Lung (tissue), 12 donors: ENCODE data around the gene DOCK1. TPM values are rescaled to one million over a fixed set of nuclear protein-coding genes. Genes with fewer than 3 reads are reported as not detected.
A peak's percentile ranks its signal among the peaks of the same experiment; 100 is the strongest.

ENCODE experiments used
- ATAC-seq: fragments of 200-7000 bp; cut with Tn5 transposase; one replicate; pipeline ENCODE4 v1.9.1; 2020; ENCODE audit warnings: moderate number of reproducible peaks; ENCODE audit not compliant: insufficient read depth, low FRiP score
- DNase-seq, 3 donors: peaks; one replicate each; pipeline ENCODE4 v3.0.0-alpha.2; 2013 to 2017
- H3K27ac ChIP-seq, 2 donors: one replicate each; pipeline ENCODE4 v1.5.1; 2013; ENCODE audit warnings: mild to moderate bottlenecking in 2 of 2, moderate library complexity in 2 of 2, control low read depth in 1 of 2, inconsistent platforms in 1 of 2, low read depth in 1 of 2, low read length in 1 of 2
- H3K27me3 ChIP-seq, 3 donors: one replicate each; pipeline ENCODE4 v1.5.1; 2013; ENCODE audit warnings: low read length in 2 of 3; ENCODE audit not compliant: control insufficient read depth in 3 of 3, insufficient read depth in 3 of 3
- H3K36me3 ChIP-seq, 4 donors: one replicate each; pipeline ENCODE4 v1.5.1; 2013; ENCODE audit warnings: low read length in 4 of 4, mild to moderate bottlenecking in 1 of 4, moderate library complexity in 1 of 4; ENCODE audit not compliant: control insufficient read depth in 4 of 4, insufficient read depth in 4 of 4
- H3K4me1 ChIP-seq, 5 donors: one replicate each; pipeline ENCODE4 v1.5.1; 2013; ENCODE audit warnings: low read length in 5 of 5, mild to moderate bottlenecking in 2 of 5, moderate library complexity in 1 of 5; ENCODE audit not compliant: control insufficient read depth in 5 of 5, insufficient read depth in 5 of 5
- H3K4me3 ChIP-seq: one replicate; pipeline ENCODE4 v1.5.1; 2013; ENCODE audit warnings: mild to moderate bottlenecking, control low read depth, moderate library complexity
- H3K9ac ChIP-seq, 2 donors: one replicate each; pipeline ENCODE4 v1.5.1; 2013; ENCODE audit warnings: low read length in 2 of 2, control low read depth in 1 of 2; ENCODE audit not compliant: insufficient read depth in 1 of 2
- H3K9me3 ChIP-seq, 4 donors: one replicate each; pipeline ENCODE4 v1.5.1; 2013; ENCODE audit warnings: low read length in 3 of 4, mild to moderate bottlenecking in 1 of 4, moderate library complexity in 1 of 4; ENCODE audit not compliant: control insufficient read depth in 4 of 4, insufficient read depth in 3 of 4
- CTCF ChIP-seq: IDR thresholded peaks from 2 replicates; pipeline ENCODE4 v1.5.1; 2012; ENCODE audit warnings: mild to moderate bottlenecking; ENCODE audit errors: control extremely low read depth, extremely low read depth
- WGBS, 2 donors: extraction: QIAGEN DNeasy Blood & Tissue Kit; methylation state at CpG; one replicate each; pipeline ENCODE4 v1.1.7; 2013; 5-methylcytosine and 5-hydroxymethylcytosine counted together
- polyA plus RNA-seq, 2 donors: library from polyadenylated mRNA; stranded (reverse); fragments of 200-250 nt; gene quantifications; one replicate each; pipeline ENCODE4 v1.2.1, GENCODE V29; 2013
- total RNA-seq, 2 donors: library from RNA; depleted of rRNA in 1 of 2; stranded (reverse); fragments of >200 nt in 1 of 2; gene quantifications; one replicate each; pipeline ENCODE4 v1.2.1, GENCODE V29; 2014 to 2021
- donor health status: control.
- donor health status: control.
- donor health status: Bipolar disorder and iron deficiency.
- donor health status: healthy.
- donor health status: DM: yes; HTN: yes; CAD: no.

The DOCK1 gene
- total and polyA plus RNA-seq, 4 donors, result 11.2 to 102 (median 30.5) TPM

DNA sequence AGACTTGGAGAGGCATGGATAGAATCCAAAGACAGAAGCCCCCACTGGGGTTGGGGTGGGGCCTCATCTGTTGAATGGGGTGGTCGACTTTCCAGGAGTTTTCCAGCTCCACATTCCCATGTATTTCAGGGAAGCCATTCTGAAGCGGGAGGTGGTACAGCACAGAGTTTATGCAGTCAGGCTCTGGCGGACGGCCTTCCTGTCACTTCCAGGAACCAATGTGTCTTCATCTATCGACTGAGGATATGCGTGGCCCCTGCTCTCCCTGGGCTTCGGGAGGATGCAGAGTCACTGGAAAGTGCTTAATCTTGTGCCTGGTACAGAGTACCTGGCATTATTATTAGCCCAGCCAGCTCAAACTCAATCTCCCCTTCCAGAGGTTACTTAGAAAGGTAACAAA lies 26.3 kb downstream of the DOCK1 start:
- Histone ChIP-seq H3K27me3 (no peaks in the 10 kb centered on the region), H3K9me3 (no peaks in the 10 kb centered on the region), H3K36me3 (peaks cover 0 to 9% (median 8%) of the 10 kb centered on the region in 4 donors), H3K4me3 (no peak overlapping the region), H3K4me1 (peaks cover 6 to 22% (median 13%) of the 10 kb centered on the region in 5 donors), H3K27ac (peak overlapping the region in 1 of 2 donors; percentile 44), H3K9ac (no peak overlapping the region)
- DNase-seq (peak in 1 of 3 donors; percentile 18), ATAC-seq (no peak)
- no peak for TF ChIP-seq CTCF
- 63 to 66% methylated on average over 7 of the region's 7 CpGs for WGBS, 2 donors

DNA sequence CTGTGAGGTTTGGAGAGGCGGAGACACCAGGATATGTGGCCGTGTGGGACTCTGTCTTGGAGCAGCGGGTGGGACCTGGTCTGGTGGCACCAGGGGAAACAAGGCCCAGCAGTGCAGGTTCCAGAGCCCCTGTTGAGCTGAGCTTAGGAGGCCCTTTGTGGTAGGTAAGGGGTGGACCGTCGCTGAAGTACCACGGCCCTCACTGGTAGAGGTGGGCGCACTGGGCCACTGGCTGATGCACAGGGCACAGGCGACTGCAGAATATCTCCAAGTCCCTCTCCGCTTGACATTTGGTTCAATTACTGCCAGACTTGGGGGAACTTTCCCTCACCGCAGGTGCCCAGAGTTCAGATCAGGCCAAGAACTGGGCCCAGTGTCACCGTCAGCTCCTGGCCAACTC lies 27.3 kb downstream of the DOCK1 start:
- H3K9me3 ChIP-seq, result no peaks in the 10 kb centered on the region
- DNase-seq (no peak), ATAC-seq (no peak)
- H3K27ac ChIP-seq, result no peak overlapping the region
- H3K4me3 ChIP-seq, result no peak overlapping the region
- H3K27me3 ChIP-seq, result no peaks in the 10 kb centered on the region
- peaks cover 0 to 8% (median 7%) of the 10 kb centered on the region in 4 donors for H3K36me3 ChIP-seq
- peaks cover 6 to 22% (median 13%) of the 10 kb centered on the region in 5 donors for H3K4me1 ChIP-seq
- H3K9ac ChIP-seq, result no peak overlapping the region
- 88 to 92% methylated on average over 11 of the region's 11 CpGs for WGBS, 2 donors
- no peak for TF ChIP-seq CTCF

GRCh38 chr10:126933116-126933515 lies 27.9 kb downstream of the DOCK1 start:
- Histone ChIP-seq H3K36me3 (peaks cover 0 to 2% (median 2%) of the 10 kb centered on the region in 4 donors), H3K27me3 (no peaks in the 10 kb centered on the region), H3K4me1 (peaks cover 6 to 22% (median 13%) of the 10 kb centered on the region in 5 donors), H3K9ac (no peak overlapping the region), H3K9me3 (no peaks in the 10 kb centered on the region), H3K4me3 (no peak overlapping the region), H3K27ac (no peak overlapping the region)
- ATAC-seq (no peak), DNase-seq (no peak)
- WGBS, 2 donors, result 74 to 85% methylated on average over 4 of the region's 4 CpGs
- TF ChIP-seq CTCF, result no peak

GRCh38 chr10:126935263-126935946 lies 30.2 kb downstream of the DOCK1 start:
- no peak overlapping the region for H3K27ac ChIP-seq
- WGBS, 2 donors, result 57 to 62% methylated on average over 5 of the region's 5 CpGs
- no peaks in the 10 kb centered on the region for H3K9me3 ChIP-seq
- no peak overlapping the region for H3K9ac ChIP-seq
- TF ChIP-seq CTCF, result no peak
- DNase-seq (peak; percentile 78 to 86 (median 85)), ATAC-seq (no peak)
- H3K4me3 ChIP-seq, result no peak overlapping the region
- no peaks in the 10 kb centered on the region for H3K27me3 ChIP-seq
- H3K36me3 ChIP-seq, result no peaks in the 10 kb centered on the region
- peaks cover 6 to 20% (median 13%) of the 10 kb centered on the region in 5 donors for H3K4me1 ChIP-seq
